ENCODE measurements around the gene COL19A1. TPM values are rescaled to one million over a fixed set of nuclear protein-coding genes. Genes with fewer than 3 reads are reported as not detected.

Gene COL19A1
- total and polyA plus RNA-seq, 9 donors: 0.20 to 0.23 TPM; not detected in 7

- 78 to 87% (median 85%) methylated on average over 1 of the region's 1 CpG for WGBS, 3 donors
- no peak for DNase-seq
- Histone ChIP-seq H3K27ac (no peak overlapping the region), H3K4me3 (no peak overlapping the region), H3K36me3 (no peaks in the 10 kb centered on the region), H3K27me3 (no peaks in the 10 kb centered on the region), H3K9me3 (no peaks in the 10 kb centered on the region), H3K4me1 (ENCODE audit: insufficient read depth) (no peaks in the 10 kb centered on the region)
- intact Hi-C loops (cut with DNase I): no loop called here
- TF ChIP-seq POLR2A (IDR thresholded peaks at IDR 0.05) (no peak), CTCF (IDR thresholded peaks at IDR 0.05) (no peak), EP300 (IDR thresholded peaks at IDR 0.05) (no peak)
Measured at GRCh38 chr6:69935079-69935478, 68.7 kb downstream of the COL19A1 start.

- no peaks in the 10 kb centered on the region for H3K36me3 ChIP-seq
- no peaks in the 10 kb centered on the region for H3K9me3 ChIP-seq
- no peak overlapping the region for H3K27ac ChIP-seq
- intact Hi-C loops (cut with DNase I): no loop called here
- H3K4me1 ChIP-seq (ENCODE audit: insufficient read depth): no peaks in the 10 kb centered on the region
- no peaks in the 10 kb centered on the region for H3K27me3 ChIP-seq
- TF ChIP-seq CTCF (IDR thresholded peaks at IDR 0.05): no peak
- TF ChIP-seq POLR2A (IDR thresholded peaks at IDR 0.05): no peak
- TF ChIP-seq EP300 (IDR thresholded peaks at IDR 0.05): no peak
- DNase-seq: no peak
- H3K4me3 ChIP-seq: no peak overlapping the region
Measured at GRCh38 chr6:69936674-69937363, 70.5 kb downstream of the COL19A1 start.

- H3K27me3 ChIP-seq: no peaks in the 10 kb centered on the region
- no peak for DNase-seq
- 83 to 88% (median 85%) methylated on average over 7 of the region's 7 CpGs for WGBS, 3 donors
- no peaks in the 10 kb centered on the region for H3K36me3 ChIP-seq
- TF ChIP-seq EP300 (IDR thresholded peaks at IDR 0.05) (no peak), CTCF (IDR thresholded peaks at IDR 0.05) (no peak), POLR2A (IDR thresholded peaks at IDR 0.05) (no peak)
- intact Hi-C loops (cut with DNase I): no loop called here
- H3K4me3 ChIP-seq: no peak overlapping the region
- no peaks in the 10 kb centered on the region for H3K4me1 ChIP-seq (ENCODE audit: insufficient read depth)
- H3K9me3 ChIP-seq: no peaks in the 10 kb centered on the region
- no peak overlapping the region for H3K27ac ChIP-seq
Measured at GRCh38 chr6:69937402-69938136, 71.2 kb downstream of the COL19A1 start.

GRCh38 chr6:69942485-69942884 is 76.1 kb downstream of the COL19A1 start:
- H3K27ac ChIP-seq: no peak overlapping the region
- TF ChIP-seq POLR2A (IDR thresholded peaks at IDR 0.05): no peak
- no peak for TF ChIP-seq CTCF (IDR thresholded peaks at IDR 0.05)
- TF ChIP-seq EP300 (IDR thresholded peaks at IDR 0.05): no peak
- no peaks in the 10 kb centered on the region for H3K4me1 ChIP-seq (ENCODE audit: insufficient read depth)
- H3K4me3 ChIP-seq: no peak overlapping the region
- intact Hi-C loops (cut with DNase I): no loop called here
- no peaks in the 10 kb centered on the region for H3K36me3 ChIP-seq
- H3K27me3 ChIP-seq: no peaks in the 10 kb centered on the region
- WGBS, 3 donors: 45 to 79% (median 73%) methylated on average over 2 of the region's 2 CpGs
- H3K9me3 ChIP-seq: no peaks in the 10 kb centered on the region
- no peak for DNase-seq

Measured in ovary (tissue), 9 donors.